Measurements from ENCODE around the gene CDC42. TPM values are rescaled to one million over a fixed set of nuclear protein-coding genes. Genes with fewer than 3 reads are reported as not detected.
A peak's percentile ranks its signal among the peaks of the same experiment; 100 is the strongest.

The CDC42 gene
- total and polyA plus RNA-seq, 9 of the 15 experiments (the other 6 are each of a cell fraction or from before 2014, with no cell fraction given), result 186 to 398 (median 325) TPM

DNA sequence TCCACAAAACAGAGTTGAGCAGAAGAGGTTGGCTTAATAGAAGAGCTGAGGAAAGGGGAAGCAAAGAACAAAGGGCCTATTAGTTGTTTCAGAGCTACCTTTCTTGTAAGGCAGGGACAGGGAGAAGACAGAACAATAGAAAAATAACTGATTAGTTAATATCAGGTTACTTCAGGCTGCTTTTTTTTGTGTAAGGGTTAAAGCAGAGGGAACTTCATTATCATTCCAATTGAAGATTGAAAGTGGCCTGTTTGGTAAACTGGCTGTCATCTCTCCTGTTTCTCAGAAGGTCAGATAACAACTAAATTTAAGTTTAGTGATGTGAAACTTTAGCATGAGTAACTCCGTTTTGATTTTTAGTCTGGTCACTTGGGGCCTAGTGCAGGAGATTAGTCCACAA, 22.3 kb downstream of the CDC42 start (continued):
- TF ChIP-seq HMGN3 (IDR thresholded peaks at IDR 0.05; ENCODE audit: borderline replicate concordance, extremely low read depth, insufficient read length, low read depth, low read length) (no peak), SOX6 (IDR thresholded peaks at IDR 0.05) (peak; percentile 35; the same call in 1 of the 2 replicates)
- TF ChIP-seq, protein P1, sequence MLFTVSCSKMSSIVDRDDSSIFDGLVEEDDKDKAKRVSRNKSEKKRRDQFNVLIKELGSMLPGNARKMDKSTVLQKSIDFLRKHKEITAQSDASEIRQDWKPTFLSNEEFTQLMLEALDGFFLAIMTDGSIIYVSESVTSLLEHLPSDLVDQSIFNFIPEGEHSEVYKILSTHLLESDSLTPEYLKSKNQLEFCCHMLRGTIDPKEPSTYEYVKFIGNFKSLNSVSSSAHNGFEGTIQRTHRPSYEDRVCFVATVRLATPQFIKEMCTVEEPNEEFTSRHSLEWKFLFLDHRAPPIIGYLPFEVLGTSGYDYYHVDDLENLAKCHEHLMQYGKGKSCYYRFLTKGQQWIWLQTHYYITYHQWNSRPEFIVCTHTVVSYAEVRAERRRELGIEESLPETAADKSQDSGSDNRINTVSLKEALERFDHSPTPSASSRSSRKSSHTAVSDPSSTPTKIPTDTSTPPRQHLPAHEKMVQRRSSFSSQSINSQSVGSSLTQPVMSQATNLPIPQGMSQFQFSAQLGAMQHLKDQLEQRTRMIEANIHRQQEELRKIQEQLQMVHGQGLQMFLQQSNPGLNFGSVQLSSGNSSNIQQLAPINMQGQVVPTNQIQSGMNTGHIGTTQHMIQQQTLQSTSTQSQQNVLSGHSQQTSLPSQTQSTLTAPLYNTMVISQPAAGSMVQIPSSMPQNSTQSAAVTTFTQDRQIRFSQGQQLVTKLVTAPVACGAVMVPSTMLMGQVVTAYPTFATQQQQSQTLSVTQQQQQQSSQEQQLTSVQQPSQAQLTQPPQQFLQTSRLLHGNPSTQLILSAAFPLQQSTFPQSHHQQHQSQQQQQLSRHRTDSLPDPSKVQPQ (CRISPR knock-in tag; IDR thresholded peaks at IDR 0.05; ENCODE audit: borderline replicate concordance), result no peak
- TF ChIP-seq, protein P2, sequence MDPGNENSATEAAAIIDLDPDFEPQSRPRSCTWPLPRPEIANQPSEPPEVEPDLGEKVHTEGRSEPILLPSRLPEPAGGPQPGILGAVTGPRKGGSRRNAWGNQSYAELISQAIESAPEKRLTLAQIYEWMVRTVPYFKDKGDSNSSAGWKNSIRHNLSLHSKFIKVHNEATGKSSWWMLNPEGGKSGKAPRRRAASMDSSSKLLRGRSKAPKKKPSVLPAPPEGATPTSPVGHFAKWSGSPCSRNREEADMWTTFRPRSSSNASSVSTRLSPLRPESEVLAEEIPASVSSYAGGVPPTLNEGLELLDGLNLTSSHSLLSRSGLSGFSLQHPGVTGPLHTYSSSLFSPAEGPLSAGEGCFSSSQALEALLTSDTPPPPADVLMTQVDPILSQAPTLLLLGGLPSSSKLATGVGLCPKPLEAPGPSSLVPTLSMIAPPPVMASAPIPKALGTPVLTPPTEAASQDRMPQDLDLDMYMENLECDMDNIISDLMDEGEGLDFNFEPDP (CRISPR knock-in tag; IDR thresholded peaks at IDR 0.05), result no peak

DNA sequence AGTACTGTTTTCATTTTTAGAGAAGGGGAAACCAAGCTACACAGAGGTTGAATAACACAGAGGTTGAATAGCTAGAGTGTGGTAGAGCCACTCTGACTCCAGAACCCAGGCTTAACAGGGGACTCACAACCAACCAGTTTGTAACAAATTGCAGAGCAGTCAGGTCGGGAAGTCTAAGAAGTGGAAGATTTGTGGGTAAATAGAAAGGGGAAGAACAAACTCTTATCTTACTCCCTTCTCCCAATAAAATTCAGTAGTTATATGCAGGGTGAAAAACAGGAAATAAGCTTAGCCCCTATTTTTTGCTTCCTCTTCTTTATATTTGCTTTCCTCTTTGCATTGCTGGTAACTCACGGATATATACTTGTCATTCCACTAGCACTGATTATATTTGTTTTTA, 23.2 kb downstream of the CDC42 start:
- Histone ChIP-seq H3K36me3 (ENCODE audit: control insufficient read depth, insufficient read depth, low read length) (peaks cover 79% of the 10 kb centered on the region), H3K9ac (ENCODE audit: insufficient read depth in 1 of 2, low read depth in 2 of 2, low read length in 2 of 2) (no peak overlapping the region), H2AFZ (ENCODE audit: low read depth, low read length) (no peak overlapping the region), H3K4me1 (replicated peaks in 1 of 2; ENCODE audit: control insufficient read depth in 2 of 2, insufficient read depth in 2 of 2, low read length in 2 of 2) (peaks cover 13 to 22% of the 10 kb centered on the region in 2 experiments), H4K20me1 (replicated peaks; ENCODE audit: control insufficient read depth, insufficient read depth, low read length) (peaks cover 34% of the 10 kb centered on the region), H3K4me3 (no peak overlapping the region), H3K4me2 (ENCODE audit: insufficient read depth, low read length) (peak overlapping the region; percentile 7; the same call in 1 of the 2 replicates), H3K27me3 (ENCODE audit: control insufficient read depth in 2 of 2, insufficient read depth in 2 of 2, low read length in 2 of 2) (no peaks in the 10 kb centered on the region), H3K9me1 (ENCODE audit: control insufficient read depth, insufficient read depth, low read length) (peaks cover 3% of the 10 kb centered on the region), H3K9me3 (replicated peaks; ENCODE audit: control insufficient read depth, insufficient read depth, low read depth, low read length) (no peaks in the 10 kb centered on the region), H3K79me2 (ENCODE audit: control insufficient read depth, insufficient read depth, low read length) (peaks cover 95% of the 10 kb centered on the region), H3K27ac (ENCODE audit: extremely low read depth, low read depth, low read length) (peak overlapping the region; percentile 19; the same call in 1 of the 3 replicates)
- ChIA-PET POLR2A (interaction anchor here (0.6 to 2.7 kb wide), 4 partner anchors 10 to 832 kb away, joined by 3 to 25 read pairs (median 3); partner anchors contain the start of gene CDC42), CTCF (ENCODE audit: low intra/inter-chr PET ratio) (no interaction called here)
- intact Hi-C loops (cut with micrococcal nuclease) (no loop called here), in situ Hi-C loops (cut with MboI) (no loop called here)
- ATAC-seq (peak; percentile 48), FAIRE-seq (no peak), DNase-seq (ENCODE audit: extremely low read depth in 1 of 4, low spot score in 3 of 4) (no peak)
- BruUV-seq (replicated peaks), result no TSS peak
- 34% methylated on average over 2 of the region's 2 CpGs for WGBS (ENCODE audit: insufficient coverage, low coverage, missing lambda C conversion rate)
- TF ChIP-seq SMARCE1 (IDR thresholded peaks at IDR 0.05), result peak; percentile 24; the same call in 1 of the 2 replicates
- TF ChIP-seq BCL6 (CRISPR knock-in tag; IDR thresholded peaks at IDR 0.05), result no peak
- no peak for TF ChIP-seq PRPF4 (IDR thresholded peaks at IDR 0.05; ENCODE audit: insufficient read depth, low read depth, low read length, poor library complexity, severe bottlenecking)
- TF ChIP-seq, protein P3, sequence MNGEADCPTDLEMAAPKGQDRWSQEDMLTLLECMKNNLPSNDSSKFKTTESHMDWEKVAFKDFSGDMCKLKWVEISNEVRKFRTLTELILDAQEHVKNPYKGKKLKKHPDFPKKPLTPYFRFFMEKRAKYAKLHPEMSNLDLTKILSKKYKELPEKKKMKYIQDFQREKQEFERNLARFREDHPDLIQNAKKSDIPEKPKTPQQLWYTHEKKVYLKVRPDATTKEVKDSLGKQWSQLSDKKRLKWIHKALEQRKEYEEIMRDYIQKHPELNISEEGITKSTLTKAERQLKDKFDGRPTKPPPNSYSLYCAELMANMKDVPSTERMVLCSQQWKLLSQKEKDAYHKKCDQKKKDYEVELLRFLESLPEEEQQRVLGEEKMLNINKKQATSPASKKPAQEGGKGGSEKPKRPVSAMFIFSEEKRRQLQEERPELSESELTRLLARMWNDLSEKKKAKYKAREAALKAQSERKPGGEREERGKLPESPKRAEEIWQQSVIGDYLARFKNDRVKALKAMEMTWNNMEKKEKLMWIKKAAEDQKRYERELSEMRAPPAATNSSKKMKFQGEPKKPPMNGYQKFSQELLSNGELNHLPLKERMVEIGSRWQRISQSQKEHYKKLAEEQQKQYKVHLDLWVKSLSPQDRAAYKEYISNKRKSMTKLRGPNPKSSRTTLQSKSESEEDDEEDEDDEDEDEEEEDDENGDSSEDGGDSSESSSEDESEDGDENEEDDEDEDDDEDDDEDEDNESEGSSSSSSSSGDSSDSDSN (IDR thresholded peaks at IDR 0.05; ENCODE audit: borderline replicate concordance in 1 of 2, low read depth in 2 of 2, low read length in 2 of 2), result no peak
- TF ChIP-seq ESRRB (CRISPR knock-in tag; IDR thresholded peaks at IDR 0.05; ENCODE audit: borderline replicate concordance), result no peak
- TF ChIP-seq, protein P4, sequence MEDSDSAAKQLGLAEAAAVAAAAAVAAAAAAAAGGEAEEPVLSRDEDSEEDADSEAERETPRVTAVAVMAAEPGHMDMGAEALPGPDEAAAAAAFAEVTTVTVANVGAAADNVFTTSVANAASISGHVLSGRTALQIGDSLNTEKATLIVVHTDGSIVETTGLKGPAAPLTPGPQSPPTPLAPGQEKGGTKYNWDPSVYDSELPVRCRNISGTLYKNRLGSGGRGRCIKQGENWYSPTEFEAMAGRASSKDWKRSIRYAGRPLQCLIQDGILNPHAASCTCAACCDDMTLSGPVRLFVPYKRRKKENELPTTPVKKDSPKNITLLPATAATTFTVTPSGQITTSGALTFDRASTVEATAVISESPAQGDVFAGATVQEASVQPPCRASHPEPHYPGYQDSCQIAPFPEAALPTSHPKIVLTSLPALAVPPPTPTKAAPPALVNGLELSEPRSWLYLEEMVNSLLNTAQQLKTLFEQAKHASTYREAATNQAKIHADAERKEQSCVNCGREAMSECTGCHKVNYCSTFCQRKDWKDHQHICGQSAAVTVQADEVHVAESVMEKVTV (CRISPR knock-in tag; IDR thresholded peaks at IDR 0.05), result no peak
- no peak for TF ChIP-seq BMI1 (IDR thresholded peaks at IDR 0.05; ENCODE audit: low read length)
- 0 out of 2 replicates have a peak, but pooled peaks have one; percentile 10 for TF ChIP-seq MTA1 (IDR thresholded peaks at IDR 0.05; ENCODE audit: borderline replicate concordance)
